Esophagus muscularis mucosa (tissue), 4 donors: Measurements from ENCODE around the gene CAMKK2.

ENCODE experiments used
- CTCF ChIP-seq, 3 experiments: fragments of 200-600 bp in 2 of 3; fragments of 450-650 bp in 1 of 3; sonication (generic) in 2 of 3; IDR thresholded peaks; one replicate each; pipeline ENCODE4 v1.5.1; 2017 to 2019; ENCODE audit warnings: antibody characterized with exemption in 3 of 3, mild to moderate bottlenecking in 2 of 3, moderate library complexity in 1 of 3
- EP300 ChIP-seq: sonication (generic); formaldehyde crosslinking; IDR thresholded peaks from one replicate; pipeline ENCODE4 v1.6.1; 2017; ENCODE audit warnings: antibody characterized with exemption
- POLR2A ChIP-seq: fragments of 450-650 bp; IDR thresholded peaks from one replicate; pipeline ENCODE4 v1.6.1; 2017; ENCODE audit warnings: antibody characterized with exemption, moderate library complexity, mild to moderate bottlenecking, low read depth
- POLR2AphosphoS5 ChIP-seq, 2 donors: sonication (generic); formaldehyde crosslinking; IDR thresholded peaks; one replicate each; pipeline ENCODE4 v1.6.1; 2017; ENCODE audit warnings: antibody characterized with exemption in 2 of 2

- TF ChIP-seq CTCF (IDR thresholded peaks at IDR 0.05) (no peak), POLR2AphosphoS5 (IDR thresholded peaks at IDR 0.05) (no peak), POLR2A (no peak), EP300 (no peak)
Observed at GRCh38 chr12:121226399-121226798, 70.1 kb downstream of the CAMKK2 start.
